Stimulated activated CD8-positive, alpha-beta memory T cell treated with anti-CD3 and anti-CD28 coated beads, Interleukin-4, amount 100 ng/mL, for 24 hours (primary cell): ENCODE data around the gene CAMK1.

ENCODE experiments used
- DNase-seq: peaks from one replicate; pipeline ENCODE4 v3.0.0-alpha.2; 2020; ENCODE audit warnings: low read depth

CAMK1 gene

GRCh38 chr3:9710174-9710739 lies 59.5 kb downstream of the CAMK1 start:
- DNase-seq, result no peak
